Measurements from ENCODE around the gene PDCD11. TPM values are rescaled to one million over a fixed set of nuclear protein-coding genes. Genes with fewer than 3 reads are reported as not detected.
"Not testable (repeated sequence)": the region's sequence is repeated elsewhere in the genome, so short reads cannot be mapped to it uniquely, and the experiment has no call there.

The PDCD11 gene
- total and polyA plus RNA-seq, 2 experiments from 2014 or later, result 17.5 to 26.6 TPM

DNA sequence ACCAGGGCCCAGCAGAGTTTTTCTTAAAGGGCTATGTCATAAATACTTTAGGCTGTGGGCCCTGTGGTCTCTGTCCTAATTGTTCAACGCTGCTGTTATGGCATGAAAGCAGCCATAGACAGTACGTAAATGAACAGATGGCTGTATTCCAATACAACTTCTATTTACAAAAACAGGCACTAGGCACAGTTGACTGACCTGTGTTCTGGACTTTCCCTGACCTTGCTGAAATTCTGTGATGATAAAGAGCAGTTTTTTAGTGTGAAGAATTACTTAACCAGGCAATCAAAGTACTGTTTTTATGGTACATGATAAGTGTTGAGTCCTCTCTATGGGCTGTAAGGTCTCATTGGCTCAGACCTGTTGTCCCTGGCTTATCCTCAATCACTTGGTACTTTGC, 17.1 kb downstream of the PDCD11 start:
- Histone ChIP-seq H3F3A (ENCODE audit: insufficient read depth) (0 out of 2 replicates have a peak, but pooled peaks cover 10% of the 10 kb centered on the region), H2AFZ (no peak overlapping the region), H3K4me3 (no peak overlapping the region), H3K27me3 (replicated peaks; ENCODE audit: insufficient read depth) (no peaks in the 10 kb centered on the region), H3K4me2 (ENCODE audit: unreplicated experiment) (no peak overlapping the region), H3K27ac (no peak overlapping the region), H3K36me3 (ENCODE audit: low read depth) (peaks cover 74% of the 10 kb centered on the region), H3K4me1 (ENCODE audit: insufficient read depth) (no peaks in the 10 kb centered on the region), H3K79me2 (ENCODE audit: insufficient read depth) (0 out of 2 replicates have a peak, but pooled peaks cover 5% of the 10 kb centered on the region), H3K9me2 (ENCODE audit: insufficient read depth) (no peaks in the 10 kb centered on the region), H3K9ac (no peak overlapping the region), H4K20me1 (ENCODE audit: insufficient read depth) (no peaks in the 10 kb centered on the region), H3K9me3 (ENCODE audit: low read depth) (no peaks in the 10 kb centered on the region)
- WGBS, 2 experiments (ENCODE audit: low coverage in 1 of 2, low lambda C conversion rate in 2 of 2, missing lambda C conversion rate in 2 of 2), result 94% methylated on average over 2 of the region's 2 CpGs
- no peak for DNase-seq
- TF ChIP-seq EZH2phosphoT487 (IDR thresholded peaks at IDR 0.05; ENCODE audit: insufficient read depth, low read depth) (no peak), EZH2 (IDR thresholded peaks at IDR 0.05; ENCODE audit: insufficient read depth, poor library complexity, severe bottlenecking) (no peak)
- in situ Hi-C loops (cut with MboI), result loop anchor here (10.0 kb wide), 1 partner anchor 71 kb away; no protein-coding TSS in a partner anchor

DNA sequence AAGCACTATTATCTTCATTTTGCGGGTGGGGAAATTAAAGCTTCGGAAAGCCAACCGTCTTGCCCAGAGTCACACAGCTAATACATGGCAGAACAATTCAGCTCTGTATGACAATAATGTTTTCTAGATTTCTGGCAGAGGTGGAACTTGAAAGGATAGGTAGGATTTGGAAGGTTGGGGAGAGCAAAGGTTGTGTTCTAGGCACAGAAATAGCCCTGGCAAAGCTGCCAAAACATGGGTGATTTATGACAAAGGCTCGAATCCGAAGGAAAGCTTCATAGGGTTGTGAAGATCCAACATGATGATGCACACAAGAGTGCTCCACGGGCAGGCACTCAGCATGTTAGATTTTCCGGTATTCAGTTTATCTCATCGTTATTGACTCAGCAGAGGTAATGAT, 19.2 kb downstream of the PDCD11 start:
- H3K9ac ChIP-seq, result no peak overlapping the region
- H3K9me2 ChIP-seq (ENCODE audit: insufficient read depth), result no peaks in the 10 kb centered on the region
- H3K4me1 ChIP-seq (ENCODE audit: insufficient read depth), result no peaks in the 10 kb centered on the region
- H3K79me2 ChIP-seq (ENCODE audit: insufficient read depth), result 0 out of 2 replicates have a peak, but pooled peaks cover 5% of the 10 kb centered on the region
- H3K27ac ChIP-seq, result no peak overlapping the region
- 68 to 70% methylated on average over 8 of the region's 8 CpGs for WGBS, 2 experiments (ENCODE audit: low coverage in 1 of 2, low lambda C conversion rate in 2 of 2, missing lambda C conversion rate in 2 of 2)
- no peak overlapping the region for H2AFZ ChIP-seq
- H3K36me3 ChIP-seq (ENCODE audit: low read depth), result peaks cover 64% of the 10 kb centered on the region
- H3F3A ChIP-seq (ENCODE audit: insufficient read depth), result 0 out of 2 replicates have a peak, but pooled peaks cover 10% of the 10 kb centered on the region
- H4K20me1 ChIP-seq (ENCODE audit: insufficient read depth), result no peaks in the 10 kb centered on the region
- TF ChIP-seq EZH2 (IDR thresholded peaks at IDR 0.05; ENCODE audit: insufficient read depth, poor library complexity, severe bottlenecking) (no peak), EZH2phosphoT487 (IDR thresholded peaks at IDR 0.05; ENCODE audit: insufficient read depth, low read depth) (no peak)
- H3K27me3 ChIP-seq (replicated peaks; ENCODE audit: insufficient read depth), result no peaks in the 10 kb centered on the region
- no peak overlapping the region for H3K4me3 ChIP-seq
- in situ Hi-C loops (cut with MboI), result loop anchor here (10.0 kb wide), 1 partner anchor 69 kb away; no protein-coding TSS in a partner anchor
- H3K9me3 ChIP-seq (ENCODE audit: low read depth), result no peaks in the 10 kb centered on the region
- no peak overlapping the region for H3K4me2 ChIP-seq (ENCODE audit: unreplicated experiment)
- DNase-seq, result no peak

DNA sequence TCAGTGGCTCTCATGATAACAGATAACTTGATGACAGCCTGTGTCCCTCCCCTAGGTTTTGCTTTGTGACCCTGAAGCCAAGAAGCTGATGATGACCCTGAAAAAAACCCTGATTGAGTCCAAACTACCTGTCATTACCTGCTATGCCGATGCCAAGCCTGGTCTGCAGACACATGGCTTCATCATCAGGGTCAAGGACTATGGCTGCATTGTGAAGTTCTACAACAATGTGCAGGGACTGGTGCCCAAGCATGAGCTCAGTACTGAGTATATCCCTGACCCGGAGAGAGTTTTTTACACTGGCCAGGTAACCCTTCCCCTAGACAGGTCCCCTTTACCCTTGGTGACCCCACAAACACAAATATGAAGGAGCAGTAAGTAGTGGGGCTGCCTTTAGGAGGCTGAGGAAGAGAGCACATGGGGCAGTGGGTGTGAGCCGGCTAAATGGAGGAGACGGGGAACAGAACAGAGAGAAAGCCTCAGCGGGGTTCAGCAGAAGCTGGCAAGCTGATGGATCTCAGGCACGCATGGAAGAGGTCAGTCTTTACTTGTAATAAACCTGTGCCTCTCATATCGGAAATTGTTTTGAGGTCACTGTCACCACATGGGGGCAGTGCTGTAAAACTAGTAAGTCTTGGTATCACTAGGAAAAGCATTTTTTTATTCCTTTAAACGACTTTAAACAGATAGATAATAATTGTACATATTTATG, 20.2 kb downstream of the PDCD11 start:
- Histone ChIP-seq H3K9me3 (ENCODE audit: low read depth) (no peaks in the 10 kb centered on the region), H3K4me2 (ENCODE audit: unreplicated experiment) (no peak overlapping the region), H3K4me1 (ENCODE audit: insufficient read depth) (no peaks in the 10 kb centered on the region), H3K9me2 (ENCODE audit: insufficient read depth) (no peaks in the 10 kb centered on the region), H4K20me1 (ENCODE audit: insufficient read depth) (no peaks in the 10 kb centered on the region), H3K9ac (no peak overlapping the region), H2AFZ (no peak overlapping the region), H3K27ac (no peak overlapping the region), H3K4me3 (no peak overlapping the region), H3K36me3 (ENCODE audit: low read depth) (peaks cover 61% of the 10 kb centered on the region), H3K27me3 (replicated peaks; ENCODE audit: insufficient read depth) (no peaks in the 10 kb centered on the region), H3F3A (ENCODE audit: insufficient read depth) (0 out of 2 replicates have a peak, but pooled peaks cover 10% of the 10 kb centered on the region), H3K79me2 (ENCODE audit: insufficient read depth) (0 out of 2 replicates have a peak, but pooled peaks cover 5% of the 10 kb centered on the region)
- in situ Hi-C loops (cut with MboI), result loop anchor here (10.0 kb wide), 1 partner anchor 68 kb away; no protein-coding TSS in a partner anchor
- WGBS, 2 experiments (ENCODE audit: low coverage in 1 of 2, low lambda C conversion rate in 2 of 2, missing lambda C conversion rate in 2 of 2), result 37 to 39% methylated on average over 8 of the region's 8 CpGs
- DNase-seq, result peak; percentile 77
- TF ChIP-seq EZH2phosphoT487 (IDR thresholded peaks at IDR 0.05; ENCODE audit: insufficient read depth, low read depth) (no peak), EZH2 (IDR thresholded peaks at IDR 0.05; ENCODE audit: insufficient read depth, poor library complexity, severe bottlenecking) (no peak)

DNA sequence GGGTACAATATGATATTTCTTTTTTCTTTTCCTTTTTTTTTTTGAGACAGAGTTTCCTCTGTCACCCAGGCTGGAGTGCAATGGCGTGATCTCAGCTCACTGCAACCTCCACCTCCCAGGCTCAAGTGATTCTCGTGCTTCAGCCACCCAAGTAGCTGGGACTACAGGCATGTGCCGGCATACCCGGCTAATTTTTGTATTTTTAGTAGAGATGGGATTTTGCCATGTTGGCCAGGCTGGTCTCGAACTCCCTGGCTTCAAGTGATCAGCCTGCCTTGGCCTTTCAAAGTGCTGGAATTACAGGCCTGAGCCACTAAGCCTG, 20.7 kb downstream of the PDCD11 start:
- not testable (repeated sequence) for H3F3A ChIP-seq (ENCODE audit: insufficient read depth); H3K9me3 ChIP-seq (ENCODE audit: low read depth); H3K27me3 ChIP-seq (replicated peaks; ENCODE audit: insufficient read depth); H3K9me2 ChIP-seq (ENCODE audit: insufficient read depth); H4K20me1 ChIP-seq (ENCODE audit: insufficient read depth); H3K4me2 ChIP-seq (ENCODE audit: unreplicated experiment); H3K4me1 ChIP-seq (ENCODE audit: insufficient read depth); H3K4me3 ChIP-seq; H3K9ac ChIP-seq; H3K27ac ChIP-seq; H3K79me2 ChIP-seq (ENCODE audit: insufficient read depth); DNase-seq; H2AFZ ChIP-seq
- H3K36me3 ChIP-seq (ENCODE audit: low read depth), result peaks cover 59% of the 10 kb centered on the region
- 75 to 81% methylated on average over 5 of the region's 5 CpGs for WGBS, 2 experiments (ENCODE audit: low coverage in 1 of 2, low lambda C conversion rate in 2 of 2, missing lambda C conversion rate in 2 of 2)
- in situ Hi-C loops (cut with MboI), result loop anchor here (10.0 kb wide), 1 partner anchor 68 kb away; no protein-coding TSS in a partner anchor

Data from GM23248 (cell line).